ENCODE measurements around the gene LRP1B.

- no peak for TF ChIP-seq SUZ12 (IDR thresholded peaks at IDR 0.05; ENCODE audit: extremely low read depth, insufficient read depth, insufficient read length)
- no peak for TF ChIP-seq YY1 (IDR thresholded peaks at IDR 0.05; ENCODE audit: insufficient read depth, insufficient read length)
- TF ChIP-seq ZNF274 (IDR thresholded peaks at IDR 0.05; ENCODE audit: low read depth, low read length): no peak
Measured at GRCh38 chr2:141791521-141791920, 339.3 kb downstream of the LRP1B start.

Data from NT2/D1 (cell line).